ENCODE results near the gene NOVA1.

- TF ChIP-seq POLR2A (IDR thresholded peaks at IDR 0.05), result no peak
- TF ChIP-seq, protein P1, sequence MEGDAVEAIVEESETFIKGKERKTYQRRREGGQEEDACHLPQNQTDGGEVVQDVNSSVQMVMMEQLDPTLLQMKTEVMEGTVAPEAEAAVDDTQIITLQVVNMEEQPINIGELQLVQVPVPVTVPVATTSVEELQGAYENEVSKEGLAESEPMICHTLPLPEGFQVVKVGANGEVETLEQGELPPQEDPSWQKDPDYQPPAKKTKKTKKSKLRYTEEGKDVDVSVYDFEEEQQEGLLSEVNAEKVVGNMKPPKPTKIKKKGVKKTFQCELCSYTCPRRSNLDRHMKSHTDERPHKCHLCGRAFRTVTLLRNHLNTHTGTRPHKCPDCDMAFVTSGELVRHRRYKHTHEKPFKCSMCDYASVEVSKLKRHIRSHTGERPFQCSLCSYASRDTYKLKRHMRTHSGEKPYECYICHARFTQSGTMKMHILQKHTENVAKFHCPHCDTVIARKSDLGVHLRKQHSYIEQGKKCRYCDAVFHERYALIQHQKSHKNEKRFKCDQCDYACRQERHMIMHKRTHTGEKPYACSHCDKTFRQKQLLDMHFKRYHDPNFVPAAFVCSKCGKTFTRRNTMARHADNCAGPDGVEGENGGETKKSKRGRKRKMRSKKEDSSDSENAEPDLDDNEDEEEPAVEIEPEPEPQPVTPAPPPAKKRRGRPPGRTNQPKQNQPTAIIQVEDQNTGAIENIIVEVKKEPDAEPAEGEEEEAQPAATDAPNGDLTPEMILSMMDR (IDR thresholded peaks at IDR 0.05), result no peak
Observed at GRCh38 chr14:26611259-26611658, 13.4 kb upstream of the NOVA1 start.
